ENCODE data around the gene OXT. TPM values are rescaled to one million over a fixed set of nuclear protein-coding genes. Genes with fewer than 3 reads are reported as not detected.

Gene OXT
- polyA plus RNA-seq, 1 donor = 5.2 TPM

DNA sequence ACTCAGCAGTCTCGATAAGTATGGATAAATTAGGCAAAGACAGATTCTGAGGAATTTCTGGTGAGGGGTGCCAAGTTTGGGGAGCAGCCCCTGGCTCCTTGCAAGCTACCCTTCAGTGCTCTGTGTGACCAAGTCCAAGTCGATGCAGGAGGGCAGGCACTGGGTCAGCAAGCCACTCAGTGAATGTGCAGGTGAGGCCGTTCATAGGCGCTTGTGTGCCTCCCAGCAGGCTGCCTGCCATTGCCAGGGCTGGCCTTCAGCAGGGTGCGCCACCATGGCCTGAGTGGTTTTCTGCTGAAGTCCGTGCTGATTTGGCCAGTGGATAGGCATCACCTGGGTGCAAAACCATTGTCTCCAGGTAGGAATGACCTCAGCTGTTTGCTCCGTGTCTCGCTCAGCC, 31.3 kb upstream of the OXT start:
- Histone ChIP-seq H3K36me3 (ENCODE audit: control insufficient read depth, insufficient read depth, low read length) (peaks cover 50% of the 10 kb centered on the region), H3K4me1 (ENCODE audit: control insufficient read depth, insufficient read depth, low read length) (peaks cover 3% of the 10 kb centered on the region)
- 100% methylated on average over 1 of the region's 8 CpGs for WGBS (ENCODE audit: insufficient coverage, low lambda C conversion rate)

DNA sequence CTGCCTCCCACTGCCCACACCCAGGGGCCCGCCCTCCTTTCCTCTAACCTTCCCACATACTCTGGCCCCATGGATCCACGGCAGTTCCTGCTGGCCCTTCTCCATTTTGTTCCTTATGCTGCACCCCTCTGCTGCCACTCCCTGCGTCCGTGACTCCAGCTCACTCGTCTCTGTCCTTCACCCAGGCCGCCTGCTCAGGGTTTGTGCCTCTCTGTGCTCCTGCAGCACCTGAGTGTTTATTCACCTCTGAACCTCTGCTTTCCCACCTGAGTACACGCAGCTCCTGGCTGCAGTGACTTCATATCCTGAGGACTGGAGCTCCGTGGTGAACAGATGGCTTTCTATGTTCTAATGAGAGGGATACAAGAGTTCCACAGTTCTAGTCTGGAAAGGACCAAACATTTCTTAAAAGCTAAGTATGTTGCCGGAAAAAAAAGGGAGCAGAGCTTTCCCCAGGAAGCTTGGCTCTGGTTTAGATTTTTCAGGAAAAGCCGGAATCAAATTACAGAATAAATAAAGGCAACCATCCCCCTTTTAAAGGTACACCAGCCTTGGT, 29.5 kb upstream of the OXT start:
- no peak for DNase-seq
- H3K27ac ChIP-seq (ENCODE audit: low read length) = peak overlapping the region; percentile 19
- peaks cover 6% of the 10 kb centered on the region for H3K4me1 ChIP-seq (ENCODE audit: control insufficient read depth, insufficient read depth, low read length)
- no peak overlapping the region for H3K4me3 ChIP-seq (ENCODE audit: low read length)
- no peaks in the 10 kb centered on the region for H3K27me3 ChIP-seq (ENCODE audit: control insufficient read depth, insufficient read depth, low read length)
- WGBS (ENCODE audit: insufficient coverage, low lambda C conversion rate) = 40% methylated on average over 2 of the region's 10 CpGs
- no peaks in the 10 kb centered on the region for H3K9me3 ChIP-seq (ENCODE audit: control insufficient read depth, low read depth, low read length)
- H3K36me3 ChIP-seq (ENCODE audit: control insufficient read depth, insufficient read depth, low read length) = peaks cover 31% of the 10 kb centered on the region

More for the DNA sequence above, 31.3 kb upstream of the OXT start:
- Histone ChIP-seq H3K4me3 (ENCODE audit: low read length) (no peak overlapping the region), H3K27me3 (ENCODE audit: control insufficient read depth, insufficient read depth, low read length) (no peaks in the 10 kb centered on the region), H3K27ac (ENCODE audit: low read length) (no peak overlapping the region), H3K9me3 (ENCODE audit: control insufficient read depth, low read depth, low read length) (no peaks in the 10 kb centered on the region)
- DNase-seq = no peak

- H3K4me1 ChIP-seq (ENCODE audit: control insufficient read depth, insufficient read depth, low read length) = peaks cover 12% of the 10 kb centered on the region
- WGBS (ENCODE audit: insufficient coverage, low lambda C conversion rate) = no CpG with 5 or more reads among the region's 5 CpGs
- no peaks in the 10 kb centered on the region for H3K27me3 ChIP-seq (ENCODE audit: control insufficient read depth, insufficient read depth, low read length)
- no peak for DNase-seq
- no peak overlapping the region for H3K4me3 ChIP-seq (ENCODE audit: low read length)
- H3K9me3 ChIP-seq (ENCODE audit: control insufficient read depth, low read depth, low read length) = no peaks in the 10 kb centered on the region
- H3K36me3 ChIP-seq (ENCODE audit: control insufficient read depth, insufficient read depth, low read length) = peaks cover 28% of the 10 kb centered on the region
- peak overlapping the region; percentile 3 for H3K27ac ChIP-seq (ENCODE audit: low read length)
Observed at GRCh38 chr20:3042625-3043024, 28.8 kb upstream of the OXT start.

DNA sequence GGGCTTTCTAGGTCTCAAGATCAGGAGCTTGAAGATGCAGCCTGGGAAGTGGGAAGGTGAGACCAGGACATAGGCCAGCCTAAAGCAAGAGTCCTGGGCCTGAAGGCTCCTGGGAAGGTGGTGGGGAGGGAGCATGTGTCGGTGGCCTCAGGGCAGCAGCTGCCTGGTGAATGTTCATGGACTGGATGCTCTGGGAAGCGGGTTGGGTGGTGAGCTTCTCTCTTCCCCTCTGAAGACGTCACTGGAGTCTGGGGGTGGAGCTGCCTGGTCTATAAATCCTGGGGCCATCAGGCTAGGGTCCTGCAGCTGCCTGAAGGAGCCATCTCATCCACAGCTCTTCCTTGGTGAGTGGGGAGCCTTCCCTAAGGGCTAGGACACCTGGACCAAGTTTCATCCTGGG, 28.1 kb upstream of the OXT start, which contains the start of gene GNRH2:
GNRH2 (plus strand) TSS at position 301 of the 400 bp plus-strand sequence. CDS start 793 bp downstream, outside the sequence.
- Histone ChIP-seq H3K4me3 (ENCODE audit: low read length) (no peak within 1 kb of the TSS), H3K27me3 (ENCODE audit: control insufficient read depth, insufficient read depth, low read length) (no peaks in the 10 kb centered on the region), H3K27ac (ENCODE audit: low read length) (peak within 1 kb of the TSS; percentile 3), H3K36me3 (ENCODE audit: control insufficient read depth, insufficient read depth, low read length) (peaks cover 31% of the 10 kb centered on the region), H3K4me1 (ENCODE audit: control insufficient read depth, insufficient read depth, low read length) (peaks cover 13% of the 10 kb centered on the region), H3K9me3 (ENCODE audit: control insufficient read depth, low read depth, low read length) (no peaks in the 10 kb centered on the region)
- WGBS (ENCODE audit: insufficient coverage, low lambda C conversion rate) = no CpG with 5 or more reads among the region's 3 CpGs
- DNase-seq = no peak

- no peak for DNase-seq
- H3K27me3 ChIP-seq (ENCODE audit: control insufficient read depth, insufficient read depth, low read length) = no peaks in the 10 kb centered on the region
- no peaks in the 10 kb centered on the region for H3K9me3 ChIP-seq (ENCODE audit: control insufficient read depth, low read depth, low read length)
- peaks cover 13% of the 10 kb centered on the region for H3K4me1 ChIP-seq (ENCODE audit: control insufficient read depth, insufficient read depth, low read length)
- H3K4me3 ChIP-seq (ENCODE audit: low read length) = no peak overlapping the region
- peaks cover 30% of the 10 kb centered on the region for H3K36me3 ChIP-seq (ENCODE audit: control insufficient read depth, insufficient read depth, low read length)
- WGBS (ENCODE audit: insufficient coverage, low lambda C conversion rate) = no CpG with 5 or more reads among the region's 8 CpGs
- no peak overlapping the region for H3K27ac ChIP-seq (ENCODE audit: low read length)
Observed at GRCh38 chr20:3044336-3044965, 27.0 kb upstream of the OXT start.

- Histone ChIP-seq H3K9me3 (ENCODE audit: control insufficient read depth, low read depth, low read length) (no peaks in the 10 kb centered on the region), H3K27me3 (ENCODE audit: control insufficient read depth, insufficient read depth, low read length) (no peaks in the 10 kb centered on the region), H3K27ac (ENCODE audit: low read length) (peak overlapping the region; percentile 83), H3K4me1 (ENCODE audit: control insufficient read depth, insufficient read depth, low read length) (peaks cover 13% of the 10 kb centered on the region), H3K4me3 (ENCODE audit: low read length) (peak overlapping the region; percentile 87), H3K36me3 (ENCODE audit: control insufficient read depth, insufficient read depth, low read length) (peaks cover 30% of the 10 kb centered on the region)
- no CpG with 5 or more reads among the region's 24 CpGs for WGBS (ENCODE audit: insufficient coverage, low lambda C conversion rate)
- peak in 1 of 2 donors; percentile 40 for DNase-seq
Observed at GRCh38 chr20:3045042-3045815, 26.2 kb upstream of the OXT start.

DNA sequence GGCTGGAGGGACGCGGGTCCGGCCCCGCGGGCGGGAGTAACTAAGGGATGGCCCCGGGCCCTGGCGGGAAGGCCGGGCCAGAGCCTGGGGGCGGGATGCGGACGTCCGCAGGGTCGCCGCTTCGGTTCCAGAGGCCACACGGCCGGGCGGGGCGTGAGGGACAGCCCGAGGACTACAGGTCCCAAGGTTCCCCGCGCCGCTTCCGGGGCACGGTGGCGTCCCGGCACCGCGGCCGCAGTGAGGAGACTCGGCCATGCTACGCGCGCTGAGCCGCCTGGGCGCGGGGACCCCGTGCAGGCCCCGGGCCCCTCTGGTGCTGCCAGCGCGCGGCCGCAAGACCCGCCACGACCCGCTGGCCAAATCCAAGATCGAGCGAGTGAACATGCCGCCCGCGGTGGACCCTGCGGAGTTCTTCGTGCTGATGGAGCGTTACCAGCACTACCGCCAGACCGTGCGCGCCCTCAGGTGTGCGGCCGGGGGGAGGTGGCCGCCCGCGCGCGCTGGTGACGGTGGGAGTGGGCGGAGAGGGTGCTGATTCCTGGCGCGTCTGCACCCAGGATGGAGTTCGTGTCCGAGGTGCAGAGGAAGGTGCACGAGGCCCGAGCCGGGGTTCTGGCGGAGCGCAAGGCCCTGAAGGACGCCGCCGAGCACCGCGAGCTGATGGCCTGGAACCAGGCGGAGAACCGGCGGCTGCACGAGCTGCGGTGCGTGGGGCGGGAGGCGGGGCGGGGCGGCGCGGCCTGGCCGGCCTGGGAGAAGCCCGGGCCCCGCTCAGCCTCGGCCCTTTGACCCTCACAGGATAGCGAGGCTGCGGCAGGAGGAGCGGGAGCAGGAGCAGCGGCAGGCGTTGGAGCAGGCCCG, 25.4 kb upstream of the OXT start, which contains the start of gene MRPS26:
MRPS26 (plus strand) TSS at position 237 of the 861 bp plus-strand sequence; CDS start at position 254, 17 bp downstream.
- Histone ChIP-seq H3K27me3 (ENCODE audit: control insufficient read depth, insufficient read depth, low read length) (no peaks in the 10 kb centered on the region), H3K4me3 (ENCODE audit: low read length) (peak within 1 kb of the TSS; percentile 87), H3K27ac (ENCODE audit: low read length) (peak within 1 kb of the TSS; percentile 83), H3K9me3 (ENCODE audit: control insufficient read depth, low read depth, low read length) (no peaks in the 10 kb centered on the region), H3K4me1 (ENCODE audit: control insufficient read depth, insufficient read depth, low read length) (peaks cover 13% of the 10 kb centered on the region), H3K36me3 (ENCODE audit: control insufficient read depth, insufficient read depth, low read length) (peaks cover 29% of the 10 kb centered on the region)
- peak; percentile 87 to 96 for DNase-seq
- no CpG with 5 or more reads among the region's 104 CpGs for WGBS (ENCODE audit: insufficient coverage, low lambda C conversion rate)

DNA sequence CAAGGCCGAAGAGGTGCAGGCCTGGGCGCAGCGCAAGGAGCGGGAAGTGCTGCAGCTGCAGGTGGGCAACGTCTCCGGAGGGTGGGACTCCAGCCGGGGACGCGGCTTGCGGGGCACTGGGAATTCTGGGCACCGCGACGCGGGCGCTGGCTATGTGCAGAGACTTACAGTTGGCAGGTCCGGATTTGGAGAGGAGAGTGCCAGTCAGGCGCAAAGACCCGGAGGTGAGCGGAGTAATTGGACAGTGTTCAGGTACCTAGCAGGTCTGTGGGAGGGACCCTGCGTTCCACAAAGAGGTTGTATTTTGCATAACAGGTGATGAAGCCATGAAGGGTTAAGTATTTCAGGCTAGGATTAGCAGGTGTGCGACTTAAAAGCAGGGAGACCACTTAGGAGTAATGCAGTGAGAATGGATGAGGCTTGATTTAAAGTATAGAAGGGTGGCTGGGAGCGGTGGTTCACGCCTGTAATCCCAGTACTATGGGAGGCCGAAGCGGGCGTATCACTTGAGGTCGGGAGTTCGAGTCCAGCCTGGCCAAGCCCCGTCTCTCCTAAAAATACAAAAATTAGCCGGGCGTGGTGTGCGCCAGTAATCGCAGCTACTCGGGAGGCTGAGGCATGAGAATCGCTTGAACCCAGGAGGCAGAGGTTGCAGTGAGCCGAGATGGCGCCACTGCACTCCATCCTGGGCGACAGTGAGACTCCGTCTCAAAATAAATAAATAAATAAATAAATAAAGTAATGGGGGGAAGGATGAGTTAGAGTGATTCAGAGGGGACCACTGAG, 24.6 kb upstream of the OXT start:
- H3K4me1 ChIP-seq (ENCODE audit: control insufficient read depth, insufficient read depth, low read length) = peaks cover 13% of the 10 kb centered on the region
- no peaks in the 10 kb centered on the region for H3K9me3 ChIP-seq (ENCODE audit: control insufficient read depth, low read depth, low read length)
- H3K36me3 ChIP-seq (ENCODE audit: control insufficient read depth, insufficient read depth, low read length) = peaks cover 29% of the 10 kb centered on the region
- no peaks in the 10 kb centered on the region for H3K27me3 ChIP-seq (ENCODE audit: control insufficient read depth, insufficient read depth, low read length)
- H3K4me3 ChIP-seq (ENCODE audit: low read length) = peak overlapping the region; percentile 87
- WGBS (ENCODE audit: insufficient coverage, low lambda C conversion rate) = 61% methylated on average over 5 of the region's 39 CpGs
- peak overlapping the region; percentile 76 for H3K27ac ChIP-seq (ENCODE audit: low read length)
- no peak for DNase-seq

DNA sequence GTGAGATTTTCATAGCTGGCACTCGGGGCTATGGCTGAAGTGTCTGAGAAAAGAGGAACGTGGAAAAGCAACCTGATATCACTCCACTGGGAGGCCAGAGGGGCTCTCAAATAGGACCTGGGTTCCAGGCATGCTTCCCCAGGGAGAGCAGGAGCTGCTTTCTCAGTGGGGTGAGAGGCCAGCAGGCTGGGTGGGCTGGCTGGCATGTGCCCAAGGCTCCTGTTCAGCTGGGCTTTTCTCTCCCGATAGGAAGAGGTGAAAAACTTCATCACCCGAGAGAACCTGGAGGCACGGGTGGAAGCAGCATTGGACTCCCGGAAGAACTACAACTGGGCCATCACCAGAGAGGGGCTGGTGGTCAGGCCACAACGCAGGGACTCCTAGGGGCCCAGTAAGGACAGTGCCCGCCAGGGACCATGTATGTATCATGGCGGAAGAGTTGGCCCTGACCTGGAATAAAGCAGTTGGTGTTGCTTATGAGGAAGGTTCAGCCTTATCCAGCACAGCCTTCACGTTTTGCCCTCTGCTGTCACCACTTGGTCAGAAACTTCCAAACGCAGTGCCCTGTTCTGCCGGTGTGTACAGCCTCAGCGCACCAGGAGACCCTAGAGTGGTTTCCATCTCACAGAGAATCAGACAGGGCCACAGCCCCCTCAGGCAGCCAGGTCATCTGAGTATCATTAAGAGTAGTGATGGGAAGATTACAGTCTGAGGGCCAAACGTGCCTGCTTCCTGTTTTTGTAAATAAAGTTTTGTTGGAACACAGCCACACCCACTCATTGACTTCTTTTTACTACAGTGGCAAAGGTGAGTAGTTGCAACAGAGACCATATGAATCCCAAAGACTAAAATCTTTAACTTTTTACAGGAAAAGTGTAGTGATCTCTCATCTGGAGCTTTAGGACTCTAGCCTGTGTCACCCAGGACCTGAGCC, 23.7 kb upstream of the OXT start:
- no peak overlapping the region for H3K4me3 ChIP-seq (ENCODE audit: low read length)
- H3K36me3 ChIP-seq (ENCODE audit: control insufficient read depth, insufficient read depth, low read length) = peaks cover 29% of the 10 kb centered on the region
- no peaks in the 10 kb centered on the region for H3K27me3 ChIP-seq (ENCODE audit: control insufficient read depth, insufficient read depth, low read length)
- H3K9me3 ChIP-seq (ENCODE audit: control insufficient read depth, low read depth, low read length) = no peaks in the 10 kb centered on the region
- H3K4me1 ChIP-seq (ENCODE audit: control insufficient read depth, insufficient read depth, low read length) = peaks cover 13% of the 10 kb centered on the region
- no peak overlapping the region for H3K27ac ChIP-seq (ENCODE audit: low read length)
- WGBS (ENCODE audit: insufficient coverage, low lambda C conversion rate) = 60% methylated on average over 1 of the region's 14 CpGs
- DNase-seq = no peak
